Loucy (cell line): ENCODE measurements around the gene GDPD5.

Source experiments
- EZH2phosphoT487 ChIP-seq: fragments of 200-600 bp; IDR thresholded peaks from 2 replicates; pipeline ENCODE4 v1.6.1; 2018; ENCODE audit warnings: antibody characterized with exemption, mild to moderate bottlenecking, moderate library complexity, borderline replicate concordance
- TF ChIP-seq, protein P1 (sequence below): fragments of 200-600 bp; sonication (generic); conservative IDR thresholded peaks from 2 replicates; pipeline ENCODE4 v1.5.1; 2014; ENCODE audit warnings: mild to moderate bottlenecking, antibody characterized with exemption, low read length

DNA sequence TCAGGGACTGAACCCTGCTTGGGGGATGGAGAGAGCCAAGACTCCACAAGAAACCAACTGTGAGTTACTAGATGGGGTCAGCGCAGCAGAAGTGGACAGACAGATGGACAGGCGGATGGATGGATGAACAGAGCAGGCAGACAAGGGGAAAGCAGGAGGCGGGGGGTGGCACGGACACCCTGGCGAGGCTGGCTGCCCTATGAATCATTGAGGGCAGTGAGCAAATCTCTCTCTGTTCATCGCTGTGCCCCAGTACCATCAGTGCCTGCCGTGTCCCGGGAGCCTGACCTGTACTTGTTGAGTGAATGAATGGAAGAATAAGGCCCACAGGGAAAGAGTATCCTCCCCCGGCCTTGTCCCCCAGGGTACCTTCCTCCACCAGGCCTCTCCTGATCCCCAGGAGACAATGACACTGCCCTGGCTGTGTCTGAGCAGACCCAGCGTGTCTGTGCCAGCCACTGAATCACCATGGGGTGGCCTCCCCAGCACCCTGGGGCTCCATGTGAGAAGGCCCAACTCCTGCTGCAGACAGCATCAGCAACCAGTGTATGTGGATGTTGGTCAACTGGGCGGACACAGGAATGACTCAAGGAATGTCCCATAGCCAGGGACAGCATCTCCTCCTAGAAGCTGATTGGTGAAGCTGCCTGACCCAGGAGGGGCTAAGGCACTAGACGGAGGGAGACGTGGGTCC lies 87.6 kb downstream of the GDPD5 start:
- TF ChIP-seq, protein P1, sequence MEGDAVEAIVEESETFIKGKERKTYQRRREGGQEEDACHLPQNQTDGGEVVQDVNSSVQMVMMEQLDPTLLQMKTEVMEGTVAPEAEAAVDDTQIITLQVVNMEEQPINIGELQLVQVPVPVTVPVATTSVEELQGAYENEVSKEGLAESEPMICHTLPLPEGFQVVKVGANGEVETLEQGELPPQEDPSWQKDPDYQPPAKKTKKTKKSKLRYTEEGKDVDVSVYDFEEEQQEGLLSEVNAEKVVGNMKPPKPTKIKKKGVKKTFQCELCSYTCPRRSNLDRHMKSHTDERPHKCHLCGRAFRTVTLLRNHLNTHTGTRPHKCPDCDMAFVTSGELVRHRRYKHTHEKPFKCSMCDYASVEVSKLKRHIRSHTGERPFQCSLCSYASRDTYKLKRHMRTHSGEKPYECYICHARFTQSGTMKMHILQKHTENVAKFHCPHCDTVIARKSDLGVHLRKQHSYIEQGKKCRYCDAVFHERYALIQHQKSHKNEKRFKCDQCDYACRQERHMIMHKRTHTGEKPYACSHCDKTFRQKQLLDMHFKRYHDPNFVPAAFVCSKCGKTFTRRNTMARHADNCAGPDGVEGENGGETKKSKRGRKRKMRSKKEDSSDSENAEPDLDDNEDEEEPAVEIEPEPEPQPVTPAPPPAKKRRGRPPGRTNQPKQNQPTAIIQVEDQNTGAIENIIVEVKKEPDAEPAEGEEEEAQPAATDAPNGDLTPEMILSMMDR = no peak
- no peak for TF ChIP-seq EZH2phosphoT487
